Activated T-helper 17 cell treated with anti-CD3 and anti-CD28 coated beads, Interleukin-2, amount 50 U/mL, for 72 hours (primary cell): Measurements from ENCODE around the gene DCAF8. TPM values are rescaled to one million over a fixed set of nuclear protein-coding genes. Genes with fewer than 3 reads are reported as not detected.
A peak's percentile ranks its signal among the peaks of the same experiment; 100 is the strongest.

Experiments used
- ATAC-seq: fragments of 150-1000 bp; cut with Tn5 transposase; replicated peaks from 2 replicates; pipeline ENCODE4 v1.10.0; 2021; ENCODE audit warnings: mild to moderate bottlenecking, moderate library complexity
- H3K27ac Mint-ChIP-seq: one replicate; pipeline ENCODE4 v1.8.0; 2022; ENCODE audit warnings: mixed read lengths
- H3K27me3 Mint-ChIP-seq: one replicate; pipeline ENCODE4 v1.8.0; 2022; ENCODE audit warnings: mixed read lengths
- H3K36me3 Mint-ChIP-seq: one replicate; pipeline ENCODE4 v1.8.0; 2022; ENCODE audit warnings: low read depth, mild to moderate bottlenecking, mixed read lengths
- H3K4me1 Mint-ChIP-seq: one replicate; pipeline ENCODE4 v1.8.0; 2022; ENCODE audit warnings: mixed read lengths
- H3K4me3 Mint-ChIP-seq: one replicate; pipeline ENCODE4 v1.8.0; 2022; ENCODE audit warnings: mild to moderate bottlenecking, mixed read lengths
- H3K9me3 Mint-ChIP-seq: one replicate; pipeline ENCODE4 v1.8.0; 2022; ENCODE audit warnings: mixed read lengths
- total RNA-seq, 2 donors: library from RNA; stranded (reverse); gene quantifications; one replicate each; pipeline ENCODE4 v1.2.3, GENCODE V29; 2022

The DCAF8 gene
- total RNA-seq, 2 donors from 2014 or later: 126 to 175 TPM

GRCh38 chr1:160284220-160284781, 22.0 kb upstream of the DCAF8 start:
- Mint-ChIP-seq H3K4me3 (peak overlapping the region; percentile 97), H3K27ac (peak overlapping the region; percentile 98), H3K9me3 (no peaks in the 10 kb centered on the region), H3K36me3 (peaks cover 75% of the 10 kb centered on the region), H3K4me1 (peaks cover 16% of the 10 kb centered on the region), H3K27me3 (no peaks in the 10 kb centered on the region)
- ATAC-seq: peak; percentile 41

GRCh38 chr1:160282807-160283206, 20.5 kb upstream of the DCAF8 start:
- no peaks in the 10 kb centered on the region for H3K27me3 Mint-ChIP-seq
- H3K9me3 Mint-ChIP-seq: no peaks in the 10 kb centered on the region
- no peak for ATAC-seq
- H3K4me3 Mint-ChIP-seq: no peak overlapping the region
- H3K27ac Mint-ChIP-seq: no peak overlapping the region
- peaks cover 76% of the 10 kb centered on the region for H3K36me3 Mint-ChIP-seq
- peaks cover 16% of the 10 kb centered on the region for H3K4me1 Mint-ChIP-seq

- Mint-ChIP-seq H3K9me3 (no peaks in the 10 kb centered on the region), H3K27ac (no peak overlapping the region), H3K4me3 (no peak overlapping the region), H3K36me3 (peaks cover 69% of the 10 kb centered on the region), H3K4me1 (peaks cover 4% of the 10 kb centered on the region), H3K27me3 (no peaks in the 10 kb centered on the region)
- ATAC-seq: no peak
Measured at GRCh38 chr1:160277987-160278386, 15.6 kb upstream of the DCAF8 start.

GRCh38 chr1:160277330-160277729, 15.0 kb upstream of the DCAF8 start:
- H3K27ac Mint-ChIP-seq: no peak overlapping the region
- ATAC-seq: no peak
- H3K4me3 Mint-ChIP-seq: no peak overlapping the region
- H3K27me3 Mint-ChIP-seq: no peaks in the 10 kb centered on the region
- H3K4me1 Mint-ChIP-seq: peaks cover 4% of the 10 kb centered on the region
- H3K36me3 Mint-ChIP-seq: peaks cover 63% of the 10 kb centered on the region
- no peaks in the 10 kb centered on the region for H3K9me3 Mint-ChIP-seq

- Mint-ChIP-seq H3K9me3 (no peaks in the 10 kb centered on the region), H3K4me1 (no peaks in the 10 kb centered on the region), H3K27ac (no peak overlapping the region), H3K36me3 (no peaks in the 10 kb centered on the region), H3K4me3 (no peak overlapping the region), H3K27me3 (no peaks in the 10 kb centered on the region)
- ATAC-seq: no peak
Measured at GRCh38 chr1:160271025-160271424, 8.7 kb upstream of the DCAF8 start.

- no peak overlapping the region for H3K4me3 Mint-ChIP-seq
- no peak for ATAC-seq
Measured at GRCh38 chr1:160267284-160267991, 5.1 kb upstream of the DCAF8 start.

GRCh38 chr1:160264795-160265307, 2.5 kb upstream of the DCAF8 start:
- H3K4me3 Mint-ChIP-seq: no peak overlapping the region
- no peak for ATAC-seq
- H3K36me3 Mint-ChIP-seq: peaks cover 26% of the 10 kb centered on the region
- no peaks in the 10 kb centered on the region for H3K9me3 Mint-ChIP-seq
- peaks cover 16% of the 10 kb centered on the region for H3K4me1 Mint-ChIP-seq
- no peak overlapping the region for H3K27ac Mint-ChIP-seq
- H3K27me3 Mint-ChIP-seq: no peaks in the 10 kb centered on the region

More at GRCh38 chr1:160267284-160267991, 5.1 kb upstream of the DCAF8 start:
- H3K36me3 Mint-ChIP-seq: peaks cover 2% of the 10 kb centered on the region
- H3K27ac Mint-ChIP-seq: no peak overlapping the region
- no peaks in the 10 kb centered on the region for H3K9me3 Mint-ChIP-seq
- H3K27me3 Mint-ChIP-seq: no peaks in the 10 kb centered on the region
- peaks cover 8% of the 10 kb centered on the region for H3K4me1 Mint-ChIP-seq

- peak overlapping the region; percentile 99 for H3K27ac Mint-ChIP-seq
- no peaks in the 10 kb centered on the region for H3K27me3 Mint-ChIP-seq
- no peaks in the 10 kb centered on the region for H3K9me3 Mint-ChIP-seq
- peak overlapping the region; percentile 98 for H3K4me3 Mint-ChIP-seq
- H3K4me1 Mint-ChIP-seq: peaks cover 28% of the 10 kb centered on the region
- peaks cover 51% of the 10 kb centered on the region for H3K36me3 Mint-ChIP-seq
- ATAC-seq: peak; percentile 60
Measured at GRCh38 chr1:160261556-160261892, 825 bp downstream of the DCAF8 start.

GRCh38 chr1:160260406-160261382, 1.7 kb downstream of the DCAF8 start:
- Mint-ChIP-seq H3K4me1 (peaks cover 28% of the 10 kb centered on the region), H3K4me3 (peak overlapping the region; percentile 98), H3K27ac (peak overlapping the region; percentile 99), H3K36me3 (peaks cover 57% of the 10 kb centered on the region), H3K27me3 (no peaks in the 10 kb centered on the region), H3K9me3 (no peaks in the 10 kb centered on the region)
- no peak for ATAC-seq

GRCh38 chr1:160258177-160258798, 4.1 kb downstream of the DCAF8 start:
- H3K9me3 Mint-ChIP-seq: no peaks in the 10 kb centered on the region
- ATAC-seq: no peak
- peaks cover 21% of the 10 kb centered on the region for H3K4me1 Mint-ChIP-seq
- H3K27me3 Mint-ChIP-seq: no peaks in the 10 kb centered on the region
- peaks cover 79% of the 10 kb centered on the region for H3K36me3 Mint-ChIP-seq
- H3K27ac Mint-ChIP-seq: no peak overlapping the region
- H3K4me3 Mint-ChIP-seq: peak overlapping the region; percentile 98

GRCh38 chr1:160257411-160258015, 4.8 kb downstream of the DCAF8 start:
- Mint-ChIP-seq H3K27ac (no peak overlapping the region), H3K9me3 (no peaks in the 10 kb centered on the region), H3K36me3 (peaks cover 85% of the 10 kb centered on the region), H3K4me1 (peaks cover 20% of the 10 kb centered on the region), H3K4me3 (peak overlapping the region; percentile 98), H3K27me3 (no peaks in the 10 kb centered on the region)
- ATAC-seq: no peak

GRCh38 chr1:160256396-160257046, 5.8 kb downstream of the DCAF8 start:
- Mint-ChIP-seq H3K9me3 (no peaks in the 10 kb centered on the region), H3K36me3 (peaks cover 85% of the 10 kb centered on the region), H3K4me1 (peaks cover 20% of the 10 kb centered on the region), H3K4me3 (no peak overlapping the region), H3K27ac (no peak overlapping the region), H3K27me3 (no peaks in the 10 kb centered on the region)
- peak; percentile 20 for ATAC-seq

- ATAC-seq: no peak
- H3K27ac Mint-ChIP-seq: no peak overlapping the region
- no peak overlapping the region for H3K4me3 Mint-ChIP-seq
- no peaks in the 10 kb centered on the region for H3K27me3 Mint-ChIP-seq
- H3K36me3 Mint-ChIP-seq: peaks cover 85% of the 10 kb centered on the region
- peaks cover 18% of the 10 kb centered on the region for H3K4me1 Mint-ChIP-seq
- no peaks in the 10 kb centered on the region for H3K9me3 Mint-ChIP-seq
Measured at GRCh38 chr1:160255781-160256300, 6.5 kb downstream of the DCAF8 start.
